BJ (cell line): ENCODE data around the gene BMP3. TPM values are rescaled to one million over a fixed set of nuclear protein-coding genes. Genes with fewer than 3 reads are reported as not detected.

Source experiments
- CTCF ChIA-PET: fragments of 350-600 bp; formaldehyde crosslinking; extraction: SDS; loops from one replicate; lab custom pipeline; 2021; ENCODE audit warnings: antibody characterized with exemption, inconsistent platforms; lab: Yijun Ruan, JAX
- POLR2A ChIA-PET: fragments of 300-600 bp; sonication (Branson Sonifier 250); formaldehyde crosslinking; extraction: SDS; loops from one replicate; lab custom pipeline; 2021; ENCODE audit warnings: antibody characterized with exemption; lab: Charles Lee
- DNase-seq: peaks from one replicate; pipeline ENCODE4 v3.0.0-alpha.2; 2011; ENCODE audit warnings: low read depth
- H3K27me3 ChIP-seq: 2 replicates; pipeline ENCODE4 v1.6.0; 2011; ENCODE audit warnings: low read length; ENCODE audit not compliant: control insufficient read depth, insufficient read depth
- H3K36me3 ChIP-seq: 2 replicates; pipeline ENCODE4 v1.5.1; 2011; ENCODE audit warnings: low read length; ENCODE audit not compliant: control insufficient read depth, insufficient read depth
- H3K4me3 ChIP-seq: 2 replicates; pipeline ENCODE4 v1.5.1; 2011; ENCODE audit warnings: low read depth, mild to moderate bottlenecking, control low read depth, low read length
- CTCF ChIP-seq: IDR thresholded peaks from 2 replicates; pipeline ENCODE4 v1.5.1; 2011; ENCODE audit warnings: low read depth, mild to moderate bottlenecking, control low read depth, inconsistent platforms, low read length, moderate library complexity; ENCODE audit not compliant: insufficient read depth
- polyA plus RNA-seq: library from polyadenylated mRNA; depleted of rRNA; stranded (reverse); fragments of >200 nt; gene quantifications from 2 replicates; pipeline ENCODE4 v1.2.3, GENCODE V29; 2011; rRNA removed

BMP3 gene
- polyA plus RNA-seq, 1 experiment, result 0.01 TPM

GRCh38 chr4:81096566-81096965, 66.1 kb downstream of the BMP3 start:
- Histone ChIP-seq H3K36me3 (no peaks in the 10 kb centered on the region), H3K27me3 (no peaks in the 10 kb centered on the region), H3K4me3 (no peak overlapping the region)
- no peak for TF ChIP-seq CTCF
- no peak for DNase-seq
- POLR2A ChIA-PET, result no interaction called here
- CTCF ChIA-PET, result interaction anchor here (2.1 kb wide), 1 partner anchor 256 kb away, joined by 5 read pairs; no protein-coding TSS in a partner anchor

- no peak for DNase-seq
- no peak for TF ChIP-seq CTCF
- ChIA-PET POLR2A (no interaction called here), CTCF (interaction anchor here (0.6 to 1.1 kb wide), 3 partner anchors 10 to 57 kb away, joined by 3 to 4 read pairs (median 3); no protein-coding TSS in a partner anchor)
- no peak overlapping the region for H3K4me3 ChIP-seq
- H3K27me3 ChIP-seq, result no peaks in the 10 kb centered on the region
- H3K36me3 ChIP-seq, result no peaks in the 10 kb centered on the region
These were observed 71.6 kb downstream of the BMP3 start for GRCh38 chr4:81102107-81102506.

- no peaks in the 10 kb centered on the region for H3K27me3 ChIP-seq
- CTCF ChIA-PET, result no interaction called here
- no peak overlapping the region for H3K4me3 ChIP-seq
- no peak for DNase-seq
- POLR2A ChIA-PET, result no interaction called here
- no peak for TF ChIP-seq CTCF
- H3K36me3 ChIP-seq, result no peaks in the 10 kb centered on the region
These were observed 75.6 kb downstream of the BMP3 start for GRCh38 chr4:81106150-81106549.

Other genes starting within 250 kb of the BMP3 start
- 0.16 and 0.47 TPM in 2 replicates for gene PRKG2, start 184.5 kb downstream of the BMP3 start, polyA plus RNA-seq